ENCODE data around the gene CUL9. TPM values are rescaled to one million over a fixed set of nuclear protein-coding genes. Genes with fewer than 3 reads are reported as not detected.

The CUL9 gene
- total RNA-seq, 1 donor from 2014 or later, result 49.5 TPM

DNA sequence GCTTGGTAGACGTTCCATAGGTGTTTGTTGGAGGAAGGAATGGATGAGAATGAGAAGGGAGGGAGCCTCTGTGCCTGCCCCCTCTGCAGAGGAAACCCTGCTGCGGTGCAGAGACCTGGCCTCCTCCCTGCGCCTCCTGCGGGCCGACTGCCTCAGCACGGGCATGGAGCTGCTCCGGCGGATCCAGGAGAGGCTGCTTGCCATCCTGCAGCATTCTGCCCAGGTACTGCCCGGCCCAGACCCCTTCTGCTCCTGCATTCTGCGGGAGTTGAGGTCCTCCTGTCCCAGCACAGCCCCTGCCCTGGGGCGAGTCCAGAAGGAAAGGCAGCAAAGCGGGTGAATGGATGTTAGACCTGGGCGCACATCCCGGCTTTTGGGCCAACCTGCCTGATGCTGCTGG is 41.2 kb downstream of the CUL9 start:
- Mint-ChIP-seq H3K4me1 (ENCODE audit: unreplicated experiment) (peaks cover 4% of the 10 kb centered on the region), H3K36me3 (peaks cover 7% of the 10 kb centered on the region), H3K27ac (peak overlapping the region; percentile 22), H3K9me3 (no peaks in the 10 kb centered on the region), H3K4me3 (no peak overlapping the region), H3K27me3 (no peaks in the 10 kb centered on the region)
- TF ChIP-seq, protein P1, sequence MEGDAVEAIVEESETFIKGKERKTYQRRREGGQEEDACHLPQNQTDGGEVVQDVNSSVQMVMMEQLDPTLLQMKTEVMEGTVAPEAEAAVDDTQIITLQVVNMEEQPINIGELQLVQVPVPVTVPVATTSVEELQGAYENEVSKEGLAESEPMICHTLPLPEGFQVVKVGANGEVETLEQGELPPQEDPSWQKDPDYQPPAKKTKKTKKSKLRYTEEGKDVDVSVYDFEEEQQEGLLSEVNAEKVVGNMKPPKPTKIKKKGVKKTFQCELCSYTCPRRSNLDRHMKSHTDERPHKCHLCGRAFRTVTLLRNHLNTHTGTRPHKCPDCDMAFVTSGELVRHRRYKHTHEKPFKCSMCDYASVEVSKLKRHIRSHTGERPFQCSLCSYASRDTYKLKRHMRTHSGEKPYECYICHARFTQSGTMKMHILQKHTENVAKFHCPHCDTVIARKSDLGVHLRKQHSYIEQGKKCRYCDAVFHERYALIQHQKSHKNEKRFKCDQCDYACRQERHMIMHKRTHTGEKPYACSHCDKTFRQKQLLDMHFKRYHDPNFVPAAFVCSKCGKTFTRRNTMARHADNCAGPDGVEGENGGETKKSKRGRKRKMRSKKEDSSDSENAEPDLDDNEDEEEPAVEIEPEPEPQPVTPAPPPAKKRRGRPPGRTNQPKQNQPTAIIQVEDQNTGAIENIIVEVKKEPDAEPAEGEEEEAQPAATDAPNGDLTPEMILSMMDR (conservative IDR thresholded peaks at IDR 0.05), result no peak
- no peak for DNase-seq (ENCODE audit: extremely low spot score, unreplicated experiment)

DNA sequence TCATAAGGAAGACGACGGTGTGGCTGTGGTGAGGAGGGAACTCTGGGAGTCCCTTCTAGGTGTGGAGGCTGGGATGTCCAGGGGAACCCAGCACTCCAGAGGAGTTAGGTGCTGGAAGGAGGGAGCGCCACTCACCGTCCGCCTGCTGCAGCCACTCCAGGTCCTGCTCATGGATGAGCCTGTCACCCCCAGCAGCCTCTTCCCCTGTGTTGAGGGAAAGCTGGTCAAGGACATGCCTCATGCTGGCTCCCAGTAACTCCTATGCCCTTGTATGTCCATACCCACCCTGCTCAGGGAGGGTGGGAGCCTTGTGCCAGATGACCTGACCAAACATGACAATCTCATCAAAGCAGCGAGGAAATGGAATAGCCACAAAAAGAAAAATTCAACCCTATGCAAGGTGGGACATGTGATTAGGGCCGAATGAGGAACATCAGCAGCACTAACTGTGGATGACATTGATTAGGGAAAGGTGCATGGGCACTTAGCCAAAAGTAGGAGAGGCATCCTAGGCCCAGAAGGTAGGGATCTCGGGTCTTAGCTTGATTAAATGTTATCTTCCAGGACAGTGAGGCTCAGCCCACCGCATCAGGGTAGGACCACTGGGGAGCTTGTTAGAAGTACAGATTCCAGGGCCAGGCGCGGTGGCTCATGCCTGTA is 44.3 kb downstream of the CUL9 start:
- peaks cover 3% of the 10 kb centered on the region for H3K27me3 Mint-ChIP-seq
- H3K4me3 Mint-ChIP-seq, result no peak overlapping the region
- peaks cover 4% of the 10 kb centered on the region for H3K4me1 Mint-ChIP-seq (ENCODE audit: unreplicated experiment)
- no peaks in the 10 kb centered on the region for H3K9me3 Mint-ChIP-seq
- TF ChIP-seq, protein P1 (conservative IDR thresholded peaks at IDR 0.05), result no peak
- no peak overlapping the region for H3K27ac Mint-ChIP-seq
- H3K36me3 Mint-ChIP-seq, result peaks cover 7% of the 10 kb centered on the region
- no peak for DNase-seq (ENCODE audit: extremely low spot score, unreplicated experiment)

DNA sequence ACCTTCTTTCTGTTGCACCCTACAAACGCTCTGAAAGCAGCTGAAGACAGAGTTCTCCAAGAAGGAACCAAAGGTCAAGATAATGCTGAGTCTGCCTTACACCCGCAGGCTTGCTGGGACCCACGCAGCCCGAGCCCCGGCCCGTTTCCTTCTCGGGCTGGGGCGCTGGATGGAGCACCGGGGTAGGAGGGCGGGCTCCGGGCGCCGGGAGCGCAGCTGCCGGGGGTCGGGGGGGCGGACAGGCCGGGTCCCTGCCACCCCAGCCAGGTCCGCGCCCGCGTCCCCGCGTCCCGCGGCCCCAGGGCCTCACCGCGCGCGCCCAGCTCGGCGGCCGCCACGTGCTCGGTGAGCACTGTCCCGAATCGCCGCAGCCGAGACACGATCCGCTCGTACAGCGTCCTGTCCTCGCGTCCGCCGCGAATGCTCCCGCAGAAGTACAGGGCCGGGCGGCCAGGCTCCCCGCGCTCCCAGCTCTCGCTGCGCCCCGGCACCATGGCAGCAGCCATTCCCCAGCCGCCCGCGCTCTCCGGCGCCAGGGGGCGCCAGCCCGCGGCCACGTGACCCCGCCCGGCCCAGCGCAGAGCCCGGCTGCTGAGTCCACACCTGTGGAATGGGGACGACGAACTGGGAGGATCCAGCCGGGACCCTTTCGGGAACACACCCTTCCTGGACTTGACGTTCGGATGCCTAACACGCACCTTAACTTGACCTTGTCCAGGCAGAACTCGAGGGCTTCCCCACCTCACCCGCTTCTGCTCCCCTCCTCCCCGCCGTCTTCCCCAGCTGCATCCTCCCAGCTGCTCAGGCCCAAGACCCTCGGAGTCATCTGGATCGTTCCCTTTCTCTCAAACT is 47.2 kb downstream of the CUL9 start, which contains the start of gene DNPH1:
Gene DNPH1 (minus strand): TSS at position 531 of the 852 bp plus-strand sequence. CDS start 25 bp downstream, at position 506.
- TF ChIP-seq, protein P1 (conservative IDR thresholded peaks at IDR 0.05), result peak; percentile 97
- Mint-ChIP-seq H3K9me3 (no peaks in the 10 kb centered on the region), H3K4me1 (ENCODE audit: unreplicated experiment) (no peaks in the 10 kb centered on the region), H3K4me3 (peak within 1 kb of the TSS; percentile 89), H3K27me3 (peaks cover 22% of the 10 kb centered on the region), H3K36me3 (peaks cover 4% of the 10 kb centered on the region), H3K27ac (peak within 1 kb of the TSS; percentile 84)
- DNase-seq (ENCODE audit: extremely low spot score, unreplicated experiment), result peak; percentile 90

DNA sequence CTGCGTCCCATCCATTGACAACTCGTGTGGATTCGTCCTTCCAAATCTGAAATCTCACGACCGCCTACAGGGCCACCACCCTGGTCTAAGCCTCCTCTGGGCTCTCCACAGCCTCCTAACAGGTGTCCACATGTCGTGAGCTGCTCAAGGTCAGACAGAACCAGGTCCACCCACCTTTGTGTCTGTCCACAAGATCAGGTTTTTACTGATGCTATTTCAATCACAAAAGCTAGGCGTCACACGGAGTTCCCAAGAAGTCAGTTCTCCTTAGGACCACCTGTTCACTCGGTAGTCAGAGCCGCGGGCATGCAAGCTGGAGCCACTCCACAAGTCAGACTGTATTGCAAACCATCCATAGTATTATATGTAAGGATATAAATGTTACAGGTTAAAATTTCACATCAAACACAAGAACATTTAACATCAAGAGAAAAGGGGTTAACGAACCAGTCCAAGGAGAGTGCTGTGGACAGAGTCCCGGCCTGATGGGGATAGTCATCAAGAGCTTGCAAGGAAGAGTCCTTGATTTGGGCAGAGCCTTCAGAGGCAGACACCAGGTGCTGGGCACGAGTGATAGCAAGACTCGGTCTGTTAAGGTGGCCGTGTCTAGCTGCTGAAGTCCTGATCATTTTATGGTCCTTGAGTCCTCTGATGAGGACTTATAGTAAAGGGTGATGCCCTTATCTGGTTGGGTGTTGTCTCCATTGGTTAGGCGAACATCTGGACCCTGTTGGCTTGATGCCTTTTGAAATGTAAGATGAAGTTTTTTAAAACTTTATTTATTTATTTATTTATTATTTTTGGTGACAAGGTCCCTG is 48.0 kb downstream of the CUL9 start:
- H3K4me3 Mint-ChIP-seq, result peak overlapping the region; percentile 89
- H3K27ac Mint-ChIP-seq, result peak overlapping the region; percentile 84
- H3K36me3 Mint-ChIP-seq, result no peaks in the 10 kb centered on the region
- no peaks in the 10 kb centered on the region for H3K9me3 Mint-ChIP-seq
- peaks cover 22% of the 10 kb centered on the region for H3K27me3 Mint-ChIP-seq
- no peak for DNase-seq (ENCODE audit: extremely low spot score, unreplicated experiment)
- H3K4me1 Mint-ChIP-seq (ENCODE audit: unreplicated experiment), result no peaks in the 10 kb centered on the region
- TF ChIP-seq, protein P1 (conservative IDR thresholded peaks at IDR 0.05), result no peak

DNA sequence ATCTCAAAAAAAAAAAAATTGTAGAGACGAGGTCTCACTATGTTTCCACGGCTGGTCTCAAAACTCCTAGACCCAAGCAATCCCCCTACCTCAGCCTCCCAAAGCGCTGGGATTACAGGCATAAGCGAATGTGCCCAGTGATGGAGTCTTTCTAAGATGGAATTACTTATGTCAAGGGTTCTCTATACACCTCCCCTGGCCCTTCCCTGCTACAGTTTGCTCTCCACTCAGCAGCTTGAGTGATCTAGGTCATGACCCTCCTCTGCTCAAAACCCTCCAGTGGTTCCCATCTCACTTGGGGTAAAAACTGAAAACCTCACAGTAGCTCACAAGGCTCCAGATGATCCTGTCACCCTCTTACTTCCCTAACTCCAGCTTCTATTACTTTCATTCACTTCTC is 49.1 kb downstream of the CUL9 start:
- DNase-seq (ENCODE audit: extremely low spot score, unreplicated experiment), result no peak
- TF ChIP-seq, protein P1 (conservative IDR thresholded peaks at IDR 0.05), result no peak
- H3K9me3 Mint-ChIP-seq, result no peaks in the 10 kb centered on the region
- no peaks in the 10 kb centered on the region for H3K36me3 Mint-ChIP-seq
- peaks cover 24% of the 10 kb centered on the region for H3K27me3 Mint-ChIP-seq
- H3K4me1 Mint-ChIP-seq (ENCODE audit: unreplicated experiment), result no peaks in the 10 kb centered on the region
- no peak overlapping the region for H3K27ac Mint-ChIP-seq
- H3K4me3 Mint-ChIP-seq, result peak overlapping the region; percentile 33
